Ascending aorta (tissue), 2 donors: ENCODE measurements around the gene PRR36. TPM values are rescaled to one million over a fixed set of nuclear protein-coding genes. Genes with fewer than 3 reads are reported as not detected.

Experiments
- DNase-seq, 2 donors: peaks; one replicate each; pipeline ENCODE4 v3.0.0-alpha.2; 2019; ENCODE audit warnings: low spot score in 2 of 2
- H3K27ac ChIP-seq, 2 donors: fragments of 200-600 bp; sonication (generic); one replicate each; pipeline ENCODE4 v1.5.1; 2016 to 2017; ENCODE audit warnings: mild to moderate bottlenecking in 1 of 2
- H3K27me3 ChIP-seq: fragments of 200-600 bp; sonication (generic); one replicate; pipeline ENCODE4 v1.5.1; 2017
- H3K36me3 ChIP-seq, 2 donors: fragments of 200-600 bp; sonication (generic); one replicate each; pipeline ENCODE4 v1.5.1; 2016
- H3K4me1 ChIP-seq, 2 donors: fragments of 200-600 bp; sonication (generic); one replicate each; pipeline ENCODE4 v1.5.1; 2016 to 2017; ENCODE audit warnings: mild to moderate bottlenecking in 1 of 2
- H3K4me3 ChIP-seq, 2 donors: fragments of 200-600 bp; sonication (generic); one replicate each; pipeline ENCODE4 v1.5.1; 2016 to 2017; ENCODE audit warnings: mild to moderate bottlenecking in 1 of 2
- H3K9me3 ChIP-seq, 2 donors: fragments of 200-600 bp; sonication (generic); one replicate each; pipeline ENCODE4 v1.5.1; 2016
- CTCF ChIP-seq, 3 experiments: fragments of 200-600 bp in 2 of 3; fragments of 450-650 bp in 1 of 3; sonication (generic) in 2 of 3; IDR thresholded peaks; one replicate each; pipeline ENCODE4 v1.5.1; 2016 to 2019; ENCODE audit warnings: antibody characterized with exemption in 3 of 3, mild to moderate bottlenecking in 1 of 3, moderate library complexity in 1 of 3
- intact Hi-C: fragments of 100-400 bp; cut with DNase I; formaldehyde crosslinking; loops from one replicate; pipeline ENCODE4 v1.15.1; 2023
- total RNA-seq: library from RNA; depleted of rRNA; stranded (reverse); fragments of >200 nt; gene quantifications from one replicate; pipeline ENCODE4 v1.1.0, GENCODE V29; 2016

PRR36 gene
- total RNA-seq, 1 donor from 2014 or later, result not detected

- H3K9me3 ChIP-seq, result no peaks in the 10 kb centered on the region
- no peaks in the 10 kb centered on the region for H3K27me3 ChIP-seq
- TF ChIP-seq CTCF (IDR thresholded peaks at IDR 0.05), result no peak
- H3K36me3 ChIP-seq, result peaks cover 0 to 2% of the 10 kb centered on the region in 2 donors
- no peak for DNase-seq
- intact Hi-C loops, result no loop called here
- H3K4me1 ChIP-seq, result no peaks in the 10 kb centered on the region
- H3K4me3 ChIP-seq, result no peak overlapping the region
- no peak overlapping the region for H3K27ac ChIP-seq
Measured at GRCh38 chr19:7845390-7846154, 28.6 kb downstream of the PRR36 start.

GRCh38 chr19:7844951-7845350, 29.2 kb downstream of the PRR36 start:
- intact Hi-C loops, result no loop called here
- TF ChIP-seq CTCF (IDR thresholded peaks at IDR 0.05), result no peak
- DNase-seq, result no peak
- no peaks in the 10 kb centered on the region for H3K27me3 ChIP-seq
- no peak overlapping the region for H3K27ac ChIP-seq
- H3K4me1 ChIP-seq, result no peaks in the 10 kb centered on the region
- no peak overlapping the region for H3K4me3 ChIP-seq
- peaks cover 0 to 2% of the 10 kb centered on the region in 2 donors for H3K36me3 ChIP-seq
- H3K9me3 ChIP-seq, result no peaks in the 10 kb centered on the region

DNA sequence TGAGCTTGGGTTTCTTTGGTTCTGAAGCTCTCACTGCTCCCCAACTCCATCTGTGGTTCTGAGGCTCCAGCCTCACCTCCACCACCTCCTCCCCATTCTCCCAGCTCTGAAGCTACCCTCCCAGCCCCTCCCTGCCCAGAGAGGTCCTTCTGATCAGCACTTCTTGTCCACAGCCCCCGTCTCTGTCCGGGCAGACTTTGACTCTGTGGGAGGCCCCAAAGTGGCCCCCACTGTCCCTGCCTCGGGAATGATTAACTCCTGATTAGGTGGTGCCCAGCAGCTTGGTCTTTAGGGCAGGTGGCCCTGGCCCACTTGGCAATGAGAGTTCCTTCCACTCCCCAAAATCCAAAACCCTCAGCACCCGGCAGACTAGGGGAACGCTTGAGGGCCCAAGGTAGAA, 29.8 kb downstream of the PRR36 start:
- Histone ChIP-seq H3K9me3 (no peaks in the 10 kb centered on the region), H3K4me3 (no peak overlapping the region), H3K4me1 (no peaks in the 10 kb centered on the region), H3K27me3 (no peaks in the 10 kb centered on the region), H3K36me3 (peaks cover 0 to under 1% of the 10 kb centered on the region in 2 donors), H3K27ac (no peak overlapping the region)
- no peak for TF ChIP-seq CTCF (IDR thresholded peaks at IDR 0.05)
- intact Hi-C loops, result no loop called here
- no peak for DNase-seq

GRCh38 chr19:7843521-7843920, 30.7 kb downstream of the PRR36 start:
- Histone ChIP-seq H3K4me1 (no peaks in the 10 kb centered on the region), H3K36me3 (no peaks in the 10 kb centered on the region), H3K9me3 (no peaks in the 10 kb centered on the region), H3K4me3 (no peak overlapping the region), H3K27me3 (no peaks in the 10 kb centered on the region), H3K27ac (no peak overlapping the region)
- intact Hi-C loops, result no loop called here
- no peak for TF ChIP-seq CTCF (IDR thresholded peaks at IDR 0.05)
- no peak for DNase-seq

GRCh38 chr19:7842661-7843294, 31.4 kb downstream of the PRR36 start:
- H3K36me3 ChIP-seq, result no peaks in the 10 kb centered on the region
- intact Hi-C loops, result no loop called here
- H3K4me1 ChIP-seq, result no peaks in the 10 kb centered on the region
- no peak overlapping the region for H3K4me3 ChIP-seq
- no peaks in the 10 kb centered on the region for H3K27me3 ChIP-seq
- no peak for DNase-seq
- no peaks in the 10 kb centered on the region for H3K9me3 ChIP-seq
- H3K27ac ChIP-seq, result no peak overlapping the region
- TF ChIP-seq CTCF (IDR thresholded peaks at IDR 0.05), result no peak
